CD4-positive, alpha-beta T cell (primary cell): ENCODE measurements around the gene PRKG1. TPM values are rescaled to one million over a fixed set of nuclear protein-coding genes. Genes with fewer than 3 reads are reported as not detected.

Experiments
- ATAC-seq: fragments of 200-7000 bp; cut with Tn5 transposase; one replicate; pipeline ENCODE4 v1.10.0; 2022; ENCODE audit warnings: mild to moderate bottlenecking; ENCODE audit not compliant: poor library complexity
- CTCF ChIA-PET: fragments of 350-600 bp; sonication (Branson Sonifier 250); formaldehyde crosslinking; loops from one replicate; lab custom pipeline; 2021; ENCODE audit warnings: antibody characterized with exemption, inconsistent platforms; lab: Charles Lee
- POLR2A ChIA-PET: fragments of 350-600 bp; sonication (Branson Sonifier 250); formaldehyde crosslinking; loops from one replicate; lab custom pipeline; 2021; ENCODE audit warnings: antibody characterized with exemption, inconsistent platforms; lab: Charles Lee
- DNase-seq, 14 experiments: peaks; one replicate each; pipeline ENCODE4 v3.0.0-alpha.2; 2013 to 2020; ENCODE audit warnings: mixed read lengths in 2 of 14
- H3K27ac ChIP-seq, 2 donors: one replicate each; pipeline versions ENCODE4 v1.5.1 to v1.7.0; 2013; ENCODE audit warnings: low read length in 2 of 2, low read depth in 1 of 2, mild to moderate bottlenecking in 1 of 2
- H3K27me3 ChIP-seq, 2 experiments: 1 replicate in 1 of 2; 2 replicates in 1 of 2; pipeline versions ENCODE4 v1.6.1 to v1.7.0; 2013; ENCODE audit warnings: low read length in 2 of 2, control low read depth in 1 of 2, mild to moderate bottlenecking in 1 of 2, moderate library complexity in 1 of 2; ENCODE audit not compliant: insufficient read depth in 2 of 2, control insufficient read depth in 1 of 2
- H3K36me3 ChIP-seq: one replicate; pipeline ENCODE4 v1.6.1; 2013; ENCODE audit warnings: low read length, control low read depth; ENCODE audit not compliant: insufficient read depth
- H3K4me1 ChIP-seq: one replicate; pipeline ENCODE4 v1.6.1; 2013; ENCODE audit warnings: low read length, control low read depth; ENCODE audit not compliant: insufficient read depth
- H3K4me3 ChIP-seq: one replicate; pipeline ENCODE4 v1.5.1; 2013; ENCODE audit warnings: mild to moderate bottlenecking, low read length, moderate library complexity
- H3K9me3 ChIP-seq, 2 experiments: 1 replicate in 1 of 2; 2 replicates in 1 of 2; pipeline versions ENCODE4 v1.6.1 to v1.7.0; 2013; ENCODE audit warnings: low read length in 2 of 2, mild to moderate bottlenecking in 2 of 2, control low read depth in 1 of 2, moderate library complexity in 1 of 2; ENCODE audit not compliant: control insufficient read depth in 1 of 2, insufficient read depth in 1 of 2
- H3K27ac Mint-ChIP-seq: one replicate; pipeline ENCODE4 v1.8.0; 2020; ENCODE audit warnings: mixed read lengths
- H3K27me3 Mint-ChIP-seq: one replicate; pipeline ENCODE4 v1.8.0; 2021; ENCODE audit warnings: mixed read lengths
- H3K36me3 Mint-ChIP-seq: one replicate; pipeline ENCODE4 v1.8.0; 2021; ENCODE audit warnings: low read depth, mixed read lengths
- H3K4me1 Mint-ChIP-seq: one replicate; pipeline ENCODE4 v1.8.0; 2021; ENCODE audit warnings: low read depth, mixed read lengths
- H3K4me3 Mint-ChIP-seq: one replicate; pipeline ENCODE4 v1.8.0; 2020; ENCODE audit warnings: mild to moderate bottlenecking, mixed read lengths
- H3K9me3 Mint-ChIP-seq: one replicate; pipeline ENCODE4 v1.8.0; 2020; ENCODE audit warnings: mixed read lengths
- intact Hi-C, 2 experiments: fragments of 100-400 bp; cut with DNase I in 1 of 2; cut with micrococcal nuclease in 1 of 2; formaldehyde crosslinking; loops; one replicate each; pipeline versions ENCODE4 v1.15.1 to v1.9.0; 2023 to 2025; cut with DNase I, micrococcal nuclease
- total RNA-seq, 174 experiments: library from RNA in 2 of 174; stranded (reverse) in 2 of 174; gene quantifications; one replicate each; pipeline ENCODE4 v1.2.3 and lab custom pipeline; 2021 to 2026
- TF ChIP-seq, protein P1 (sequence below): fragments of 200-600 bp; IDR thresholded peaks from one replicate; pipeline ENCODE4 v1.8.0; 2022; ENCODE audit warnings: antibody characterized with exemption, mild to moderate bottlenecking

PRKG1 gene
- total RNA-seq, 2 experiments from 2014 or later, result 0.31 TPM; not detected in 1

DNA sequence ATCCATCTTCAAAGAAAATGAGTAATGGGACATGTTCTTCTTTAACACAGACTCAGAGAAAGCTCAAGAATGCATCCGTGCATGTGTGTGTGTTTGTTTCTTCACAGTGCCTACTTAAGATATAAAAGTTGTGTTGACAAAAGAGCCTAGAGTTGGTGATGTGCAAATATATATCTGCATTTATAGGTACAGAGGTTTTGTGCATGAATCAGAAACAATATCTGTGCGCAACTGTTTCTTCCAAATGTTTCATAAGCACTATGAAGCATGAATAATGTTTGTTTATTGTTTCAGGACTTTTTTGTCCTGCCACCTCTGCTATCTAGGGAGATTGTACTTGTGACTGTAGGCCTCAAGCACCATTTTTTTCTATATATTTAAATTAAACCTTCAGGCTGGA is 395.4 kb downstream of the PRKG1 start:
- Mint-ChIP-seq H3K36me3 (no peaks in the 10 kb centered on the region), H3K27me3 (no peaks in the 10 kb centered on the region), H3K4me1 (no peaks in the 10 kb centered on the region), H3K9me3 (no peaks in the 10 kb centered on the region), H3K27ac (no peak overlapping the region), H3K4me3 (no peak overlapping the region)
- POLR2A ChIA-PET, result no interaction called here
- ATAC-seq, result no peak
- no peak for DNase-seq
- CTCF ChIA-PET, result no interaction called here
- Histone ChIP-seq H3K9me3 (no peaks in the 10 kb centered on the region), H3K36me3 (no peaks in the 10 kb centered on the region), H3K27ac (no peak overlapping the region), H3K4me3 (no peak overlapping the region), H3K4me1 (no peaks in the 10 kb centered on the region), H3K27me3 (no peaks in the 10 kb centered on the region)
- intact Hi-C loops, result no loop called here
- TF ChIP-seq, protein P1, sequence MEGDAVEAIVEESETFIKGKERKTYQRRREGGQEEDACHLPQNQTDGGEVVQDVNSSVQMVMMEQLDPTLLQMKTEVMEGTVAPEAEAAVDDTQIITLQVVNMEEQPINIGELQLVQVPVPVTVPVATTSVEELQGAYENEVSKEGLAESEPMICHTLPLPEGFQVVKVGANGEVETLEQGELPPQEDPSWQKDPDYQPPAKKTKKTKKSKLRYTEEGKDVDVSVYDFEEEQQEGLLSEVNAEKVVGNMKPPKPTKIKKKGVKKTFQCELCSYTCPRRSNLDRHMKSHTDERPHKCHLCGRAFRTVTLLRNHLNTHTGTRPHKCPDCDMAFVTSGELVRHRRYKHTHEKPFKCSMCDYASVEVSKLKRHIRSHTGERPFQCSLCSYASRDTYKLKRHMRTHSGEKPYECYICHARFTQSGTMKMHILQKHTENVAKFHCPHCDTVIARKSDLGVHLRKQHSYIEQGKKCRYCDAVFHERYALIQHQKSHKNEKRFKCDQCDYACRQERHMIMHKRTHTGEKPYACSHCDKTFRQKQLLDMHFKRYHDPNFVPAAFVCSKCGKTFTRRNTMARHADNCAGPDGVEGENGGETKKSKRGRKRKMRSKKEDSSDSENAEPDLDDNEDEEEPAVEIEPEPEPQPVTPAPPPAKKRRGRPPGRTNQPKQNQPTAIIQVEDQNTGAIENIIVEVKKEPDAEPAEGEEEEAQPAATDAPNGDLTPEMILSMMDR, result no peak

DNA sequence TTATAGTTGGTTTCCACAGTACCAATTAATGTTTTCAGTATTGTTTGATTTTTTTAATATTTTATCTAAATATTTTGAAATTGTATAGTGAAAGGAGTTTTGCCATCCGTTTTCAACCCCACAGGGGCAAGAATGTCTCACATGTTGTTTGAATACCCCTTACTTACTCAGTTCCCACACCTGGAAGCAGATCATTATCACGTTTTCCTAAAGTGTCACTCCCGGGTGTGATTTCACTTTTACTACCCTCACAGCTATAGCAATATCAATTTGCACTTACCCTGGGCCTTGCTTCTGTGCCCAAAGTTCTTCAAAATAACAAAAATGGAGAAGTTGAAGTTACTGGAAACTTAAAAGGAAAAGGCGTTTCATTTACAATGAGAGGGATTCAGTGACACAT is 397.0 kb downstream of the PRKG1 start:
- no peaks in the 10 kb centered on the region for H3K27me3 ChIP-seq
- no peaks in the 10 kb centered on the region for H3K9me3 ChIP-seq
- DNase-seq (no peak), ATAC-seq (no peak)
- ChIA-PET POLR2A (no interaction called here), CTCF (no interaction called here)
- Mint-ChIP-seq H3K27me3 (no peaks in the 10 kb centered on the region), H3K4me1 (no peaks in the 10 kb centered on the region), H3K27ac (no peak overlapping the region), H3K36me3 (no peaks in the 10 kb centered on the region), H3K4me3 (no peak overlapping the region), H3K9me3 (no peaks in the 10 kb centered on the region)
- H3K4me1 ChIP-seq, result no peaks in the 10 kb centered on the region
- intact Hi-C loops, result no loop called here
- TF ChIP-seq, protein P1, result no peak
- no peaks in the 10 kb centered on the region for H3K36me3 ChIP-seq
- H3K4me3 ChIP-seq, result no peak overlapping the region
- no peak overlapping the region for H3K27ac ChIP-seq

- Histone ChIP-seq H3K36me3 (no peaks in the 10 kb centered on the region), H3K4me1 (no peaks in the 10 kb centered on the region), H3K27me3 (no peaks in the 10 kb centered on the region), H3K4me3 (no peak overlapping the region), H3K9me3 (no peaks in the 10 kb centered on the region), H3K27ac (no peak overlapping the region)
- H3K4me1 Mint-ChIP-seq, result no peaks in the 10 kb centered on the region
- no peaks in the 10 kb centered on the region for H3K27me3 Mint-ChIP-seq
- no peaks in the 10 kb centered on the region for H3K36me3 Mint-ChIP-seq
- TF ChIP-seq, protein P1, result no peak
- ChIA-PET POLR2A (no interaction called here), CTCF (no interaction called here)
- no peak for DNase-seq
- ATAC-seq, result no peak
- intact Hi-C loops, result no loop called here
- H3K27ac Mint-ChIP-seq, result no peak overlapping the region
- no peak overlapping the region for H3K4me3 Mint-ChIP-seq
- no peaks in the 10 kb centered on the region for H3K9me3 Mint-ChIP-seq
Measured at GRCh38 chr10:51472154-51472553, 397.9 kb downstream of the PRKG1 start.
